ENCODE results near the gene DUOXA2.
"Not testable (repeated sequence)": the region's sequence is repeated elsewhere in the genome, so short reads cannot be mapped to it uniquely, and the experiment has no call there.

The DUOXA2 gene

GRCh38 chr15:45114076-45114750, at the start of gene DUOXA2, which contains the start of gene DUOX2:
Gene DUOXA2 (plus strand): TSS chr15:45114326. CDS start chr15:45114606, 280 bp downstream.
Gene DUOX2 (minus strand): TSS chr15:45114172. CDS start chr15:45113411, 761 bp downstream.
- DNase-seq: no peak

- DNase-seq: no peak
Observed at GRCh38 chr15:45064386-45064785, 49.7 kb upstream of the DUOXA2 start.

DNA sequence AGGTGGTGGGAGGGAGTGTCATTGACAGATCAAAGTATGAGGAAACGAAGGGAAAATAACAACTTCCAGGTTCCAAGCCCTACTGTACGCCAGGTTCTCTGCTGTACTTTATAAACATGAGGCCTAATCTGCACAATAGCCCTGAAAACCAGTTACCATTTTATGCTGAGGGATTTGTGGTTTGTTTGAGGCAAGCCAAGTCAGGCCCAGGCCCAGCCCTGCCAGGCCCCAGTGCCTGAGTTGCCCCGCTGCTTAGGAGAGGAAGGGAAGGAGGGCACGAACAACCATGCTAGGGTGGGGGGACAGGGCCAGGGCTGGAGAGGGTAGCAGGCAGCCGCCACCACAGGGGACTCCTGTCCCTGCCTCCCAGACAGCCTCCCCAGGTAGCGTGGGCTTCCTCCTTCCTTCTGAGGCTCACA, 44.2 kb upstream of the DUOXA2 start:
- not testable (repeated sequence) for DNase-seq

GRCh38 chr15:45073602-45074001, 40.5 kb upstream of the DUOXA2 start:
- not testable (repeated sequence) for DNase-seq

- not testable (repeated sequence) for DNase-seq
Observed at GRCh38 chr15:45075440-45076320, 38.4 kb upstream of the DUOXA2 start.

GRCh38 chr15:45077391-45077790, 36.7 kb upstream of the DUOXA2 start:
- DNase-seq: not testable (repeated sequence)

GRCh38 chr15:45079201-45079600, 34.9 kb upstream of the DUOXA2 start:
- DNase-seq: not testable (repeated sequence)

GRCh38 chr15:45079628-45080246, 34.4 kb upstream of the DUOXA2 start:
- DNase-seq: not testable (repeated sequence)

- not testable (repeated sequence) for DNase-seq
Observed at GRCh38 chr15:45080593-45080992, 33.5 kb upstream of the DUOXA2 start.

DNA sequence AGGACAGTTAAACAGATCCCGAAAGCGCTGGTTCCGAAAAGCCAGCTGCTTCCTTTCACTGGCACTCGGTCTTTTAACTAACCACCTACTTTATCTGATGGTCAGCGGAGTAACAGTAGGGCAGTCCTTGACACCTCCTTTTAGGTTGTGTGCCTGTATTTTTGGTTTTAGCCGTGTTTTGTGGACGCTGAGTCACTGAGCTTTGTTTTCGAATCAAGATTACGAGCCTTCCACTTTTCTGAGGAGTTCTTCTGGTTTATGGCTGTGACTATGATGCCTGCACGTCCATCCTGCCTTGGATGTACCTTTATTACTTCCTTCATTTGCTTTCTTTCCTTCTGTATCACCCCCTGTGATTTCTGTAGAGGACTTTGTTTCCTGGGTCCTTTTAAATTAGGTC, 31.7 kb upstream of the DUOXA2 start:
- not testable (repeated sequence) for DNase-seq

DNA sequence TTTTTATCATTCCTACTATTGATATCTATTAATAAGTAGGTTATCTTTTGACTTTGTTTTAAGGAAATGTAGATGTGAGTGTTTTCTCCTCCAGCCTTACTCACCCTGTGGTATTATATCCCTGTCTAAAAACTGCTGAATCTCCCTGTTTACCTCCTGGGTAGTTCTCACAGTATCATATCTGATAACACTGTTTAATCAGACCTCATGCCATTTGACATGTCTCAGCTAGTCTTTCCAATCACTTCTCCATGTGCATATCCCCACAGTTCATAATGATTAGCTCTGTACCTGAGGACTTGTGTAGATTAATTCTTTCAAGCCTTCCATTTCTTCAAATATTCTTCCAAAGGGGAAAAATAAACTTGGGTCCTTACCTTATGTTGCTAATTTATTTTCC, 30.9 kb upstream of the DUOXA2 start:
- DNase-seq: no peak

- no peak for DNase-seq
Observed at GRCh38 chr15:45084163-45084562, 30.0 kb upstream of the DUOXA2 start.

DNA sequence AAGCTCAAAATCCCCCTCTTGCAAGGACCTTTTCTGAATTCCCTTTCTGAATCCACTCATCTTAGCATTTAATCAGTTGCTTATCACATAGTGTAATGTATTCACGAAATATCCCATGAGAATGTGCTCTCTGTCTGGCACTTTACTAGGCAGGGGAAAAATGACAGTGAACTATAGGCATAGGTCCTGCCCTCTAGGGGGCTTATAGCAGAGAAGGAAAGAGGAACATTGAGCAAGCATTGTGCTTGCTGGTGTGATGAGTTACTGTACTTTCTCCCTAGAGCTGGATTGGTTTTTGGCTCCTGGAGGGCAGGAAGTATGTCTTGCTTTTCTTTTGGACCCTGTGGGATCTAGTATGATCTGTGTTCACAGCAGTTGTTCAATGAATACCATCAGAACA, 26.6 kb upstream of the DUOXA2 start:
- no peak for DNase-seq

DNA sequence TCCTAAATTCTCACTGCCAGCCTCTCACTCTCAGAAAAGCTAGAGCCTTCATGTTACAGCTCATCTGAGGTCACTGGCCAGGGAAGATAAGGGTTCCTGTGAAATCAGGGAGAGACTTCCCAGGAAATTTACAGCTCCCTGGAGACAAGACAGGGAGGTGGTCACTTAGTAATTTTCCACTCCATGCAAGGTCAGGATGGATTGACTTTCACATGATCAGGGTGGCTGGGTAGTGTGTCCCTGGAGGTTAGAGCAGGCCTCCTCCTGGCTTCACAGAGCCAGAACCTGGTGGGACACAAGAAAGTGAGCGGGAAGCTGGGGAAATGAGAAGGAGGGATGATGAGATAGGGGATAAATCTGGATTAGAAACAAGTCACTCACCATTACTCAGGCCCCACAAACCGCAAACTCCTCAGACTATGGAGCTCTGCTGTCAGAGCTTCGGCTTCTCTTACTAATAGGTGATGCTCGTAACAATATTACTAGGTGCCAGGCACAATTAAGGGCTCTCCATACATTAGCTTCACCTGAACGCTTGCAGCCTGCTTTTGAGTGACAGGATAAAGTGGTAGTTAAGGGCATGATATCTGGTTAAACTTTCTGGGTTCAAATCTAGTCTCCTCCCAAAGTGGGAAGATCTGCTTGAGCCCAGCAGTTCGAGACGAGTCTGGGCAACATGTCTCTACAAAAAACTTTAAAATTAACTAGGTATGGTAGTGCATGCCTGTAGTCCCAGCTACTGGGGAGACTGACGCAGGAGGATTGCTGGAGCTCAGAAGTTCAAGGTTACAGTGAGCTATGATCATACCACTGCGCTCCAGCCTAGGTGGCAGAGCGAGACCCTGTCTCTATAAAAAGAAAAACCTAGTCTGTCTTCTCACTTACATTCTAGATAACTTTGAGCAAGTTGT, 25.1 kb upstream of the DUOXA2 start:
- no peak for DNase-seq

- DNase-seq: no peak
Observed at GRCh38 chr15:45089712-45090373, 24.3 kb upstream of the DUOXA2 start.

DNA sequence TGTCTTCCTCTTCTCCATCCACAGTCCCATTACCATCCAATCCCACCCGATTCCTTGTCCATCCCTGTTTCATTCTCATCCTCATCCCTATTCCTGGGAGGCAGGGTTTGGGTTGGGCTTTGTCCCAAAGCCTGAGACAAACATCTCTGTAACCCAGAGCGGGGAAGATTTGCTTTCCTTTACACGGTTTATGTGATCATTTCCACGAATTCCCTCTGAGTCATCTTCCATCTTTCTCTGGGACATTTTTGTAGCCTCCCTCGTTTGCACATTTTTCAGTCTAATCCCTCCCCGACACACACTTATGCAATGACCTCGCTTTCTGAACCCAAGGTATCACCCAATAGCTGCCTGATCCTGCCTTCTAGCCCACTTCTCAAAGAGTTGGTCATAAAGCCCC, 23.0 kb upstream of the DUOXA2 start:
- no peak for DNase-seq

- DNase-seq: no peak
Observed at GRCh38 chr15:45091576-45091975, 22.6 kb upstream of the DUOXA2 start.

DNA sequence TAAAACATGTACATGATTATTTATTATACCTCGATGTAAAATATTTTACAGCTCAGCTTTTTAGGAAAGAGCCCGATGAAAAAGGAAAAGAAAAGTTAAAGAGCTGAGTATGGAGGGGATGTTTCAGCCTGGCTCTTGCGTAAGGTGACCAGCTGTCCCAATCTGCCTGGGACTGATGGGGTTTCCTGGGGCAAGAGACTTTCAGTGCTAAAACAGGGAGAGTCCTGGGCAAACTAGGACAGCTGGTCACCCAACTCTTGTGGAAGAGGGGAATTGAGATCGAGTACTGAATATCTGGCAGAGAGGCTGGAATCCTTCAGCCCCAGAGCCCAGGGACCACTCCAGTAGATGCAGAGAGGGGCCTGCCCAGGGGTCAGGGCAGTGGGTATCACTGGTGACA, 21.1 kb upstream of the DUOXA2 start:
- DNase-seq: no peak

GRCh38 chr15:45093622-45094357, 20.3 kb upstream of the DUOXA2 start:
- DNase-seq: no peak

- no peak for DNase-seq
Observed at GRCh38 chr15:45094358-45094730, 19.8 kb upstream of the DUOXA2 start.

- no peak for DNase-seq
Observed at GRCh38 chr15:45095661-45096060, 18.5 kb upstream of the DUOXA2 start.
